Measurements from ENCODE around the gene TIMM22.

- TF ChIP-seq, protein P1, sequence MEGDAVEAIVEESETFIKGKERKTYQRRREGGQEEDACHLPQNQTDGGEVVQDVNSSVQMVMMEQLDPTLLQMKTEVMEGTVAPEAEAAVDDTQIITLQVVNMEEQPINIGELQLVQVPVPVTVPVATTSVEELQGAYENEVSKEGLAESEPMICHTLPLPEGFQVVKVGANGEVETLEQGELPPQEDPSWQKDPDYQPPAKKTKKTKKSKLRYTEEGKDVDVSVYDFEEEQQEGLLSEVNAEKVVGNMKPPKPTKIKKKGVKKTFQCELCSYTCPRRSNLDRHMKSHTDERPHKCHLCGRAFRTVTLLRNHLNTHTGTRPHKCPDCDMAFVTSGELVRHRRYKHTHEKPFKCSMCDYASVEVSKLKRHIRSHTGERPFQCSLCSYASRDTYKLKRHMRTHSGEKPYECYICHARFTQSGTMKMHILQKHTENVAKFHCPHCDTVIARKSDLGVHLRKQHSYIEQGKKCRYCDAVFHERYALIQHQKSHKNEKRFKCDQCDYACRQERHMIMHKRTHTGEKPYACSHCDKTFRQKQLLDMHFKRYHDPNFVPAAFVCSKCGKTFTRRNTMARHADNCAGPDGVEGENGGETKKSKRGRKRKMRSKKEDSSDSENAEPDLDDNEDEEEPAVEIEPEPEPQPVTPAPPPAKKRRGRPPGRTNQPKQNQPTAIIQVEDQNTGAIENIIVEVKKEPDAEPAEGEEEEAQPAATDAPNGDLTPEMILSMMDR (IDR thresholded peaks at IDR 0.05), result no peak
- no peak for TF ChIP-seq POLR2A (IDR thresholded peaks at IDR 0.05)
These were observed 45.4 kb upstream of the TIMM22 start for GRCh38 chr17:951325-952132.
